NCI-H69 (cell line): Measurements from ENCODE around the gene MYO5A.
"Not testable (repeated sequence)": the region's sequence is repeated elsewhere in the genome, so short reads cannot be mapped to it uniquely, and the experiment has no call there.

Source experiments
- DNase-seq: peaks from one replicate; lab custom pipeline; 2025; lab: John Stamatoyannopoulos, UW

Gene MYO5A

DNA sequence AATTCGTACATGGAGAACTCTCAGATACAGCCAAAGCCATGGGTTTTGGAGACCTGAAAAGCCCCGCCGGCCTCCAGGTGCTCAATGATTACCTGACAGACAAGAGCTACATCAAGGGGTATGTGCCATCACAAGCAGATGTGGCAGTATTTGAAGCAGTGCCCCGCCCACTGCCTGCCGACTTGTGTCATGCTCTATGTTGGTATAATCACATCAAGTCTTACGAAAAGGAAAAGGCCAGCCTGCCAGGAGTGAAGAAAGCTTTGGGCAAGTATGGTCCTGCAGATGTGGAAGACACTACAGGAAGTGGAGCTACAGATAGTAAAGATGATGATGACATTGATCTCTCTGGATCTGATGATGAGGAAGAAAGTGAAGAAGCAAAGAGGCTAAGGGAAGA, 23.5 kb downstream of the MYO5A start:
- no peak for DNase-seq

DNA sequence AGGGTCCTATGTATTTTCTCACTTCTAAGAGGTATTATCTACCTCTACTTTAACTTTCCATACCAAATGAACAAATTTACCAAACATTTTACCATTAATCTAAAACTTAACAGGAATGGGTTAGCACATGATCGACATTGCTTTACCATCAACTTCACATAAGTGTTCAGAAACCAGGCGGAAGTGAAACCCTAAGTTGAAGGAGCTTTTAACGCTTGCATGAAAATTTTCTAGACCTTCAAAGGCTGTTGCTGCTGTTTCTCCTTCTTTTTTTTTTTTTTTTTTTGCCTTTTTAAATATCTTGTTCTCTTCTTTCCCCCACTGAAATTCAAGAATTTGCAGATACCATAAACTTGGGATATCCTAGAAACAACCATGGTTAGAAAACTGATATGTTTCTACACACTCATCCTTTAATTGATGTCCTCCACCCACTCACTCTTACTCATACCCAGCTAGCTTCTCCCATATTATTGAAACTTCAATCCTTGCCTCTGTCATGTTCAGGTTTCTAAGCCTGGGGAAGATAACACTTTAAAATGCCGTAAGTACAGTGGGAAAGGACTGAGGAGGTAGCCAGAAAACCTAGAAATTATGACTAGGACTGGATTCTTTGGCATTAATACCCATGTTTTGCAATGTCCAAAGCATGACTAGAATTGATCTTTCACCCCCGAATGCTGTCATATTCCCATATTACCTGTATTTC, 24.7 kb downstream of the MYO5A start:
- no peak for DNase-seq

- DNase-seq, result no peak
Measured at GRCh38 chr15:52502608-52503007, 26.1 kb downstream of the MYO5A start.

GRCh38 chr15:52499506-52499905, 29.2 kb downstream of the MYO5A start:
- no peak for DNase-seq

- no peak for DNase-seq
Measured at GRCh38 chr15:52498706-52499105, 30.0 kb downstream of the MYO5A start.

DNA sequence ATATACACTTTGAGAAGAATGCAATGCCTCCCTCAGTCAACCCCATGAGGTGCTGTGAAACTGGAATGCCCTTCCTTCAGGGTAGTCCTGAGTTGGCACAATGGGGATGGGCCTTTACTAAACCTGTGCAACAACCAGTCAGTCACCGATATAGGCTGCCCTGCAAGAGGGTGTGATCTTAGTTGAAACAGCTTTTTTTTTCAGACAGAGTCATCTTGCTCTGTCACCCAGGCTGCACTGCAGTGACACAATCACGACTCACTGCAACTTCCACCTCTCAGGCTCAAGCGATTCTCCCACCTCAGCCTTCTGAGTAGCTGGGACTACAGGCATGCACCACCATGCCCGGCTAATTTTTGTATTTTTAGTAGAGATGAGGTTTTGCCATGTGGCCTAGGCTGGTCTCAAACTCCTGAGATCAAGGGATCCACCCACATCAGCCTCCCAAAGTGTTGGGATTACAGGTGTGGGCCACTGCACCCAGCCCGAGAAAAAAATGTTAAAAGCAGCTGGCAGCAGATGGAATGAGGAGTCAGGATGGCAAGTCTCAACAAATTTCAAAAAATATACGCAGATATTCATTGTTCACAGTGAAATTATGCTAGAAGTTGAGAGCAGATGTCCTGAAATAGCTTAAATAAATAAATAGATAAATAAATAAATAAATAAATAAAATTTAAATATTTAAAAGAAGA, 31.8 kb downstream of the MYO5A start:
- DNase-seq, result no peak

DNA sequence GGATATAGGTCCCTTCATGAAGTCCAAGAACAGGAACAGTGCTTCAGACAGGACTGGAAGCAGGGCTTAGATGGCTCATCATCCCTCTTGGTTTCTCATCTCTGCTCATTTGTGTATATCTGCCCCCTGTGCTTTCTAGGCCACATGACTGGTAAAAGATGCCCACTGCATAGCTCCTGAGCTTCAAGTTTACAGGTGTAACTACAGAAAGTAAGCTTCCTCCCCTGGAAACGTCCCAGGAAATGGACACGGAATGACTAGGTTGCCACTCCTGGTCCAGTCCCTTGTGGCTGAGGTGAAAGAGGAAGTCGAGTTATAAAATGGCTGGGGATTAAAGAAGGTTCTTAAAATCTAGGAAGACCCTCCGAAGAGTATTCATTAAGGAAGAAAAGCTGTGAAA, 32.5 kb downstream of the MYO5A start:
- no peak for DNase-seq

DNA sequence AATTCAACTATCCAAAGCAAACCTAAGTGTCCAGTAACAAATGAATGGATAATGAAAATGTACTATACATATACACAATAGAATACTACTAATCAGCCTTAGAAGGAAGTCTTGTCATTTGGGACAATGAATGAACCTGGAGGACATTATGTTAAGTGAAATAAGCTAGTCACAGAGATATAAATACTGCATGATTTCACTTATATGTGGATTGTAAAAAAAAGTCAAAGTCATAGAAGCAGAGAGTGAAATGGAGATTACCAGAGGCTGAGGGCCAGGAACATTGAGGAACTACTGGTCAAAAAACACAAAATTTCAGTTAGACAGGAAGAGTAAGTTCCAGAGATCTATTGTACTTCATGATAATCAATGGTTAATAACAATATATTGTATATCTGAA, 33.6 kb downstream of the MYO5A start:
- DNase-seq, result no peak

DNA sequence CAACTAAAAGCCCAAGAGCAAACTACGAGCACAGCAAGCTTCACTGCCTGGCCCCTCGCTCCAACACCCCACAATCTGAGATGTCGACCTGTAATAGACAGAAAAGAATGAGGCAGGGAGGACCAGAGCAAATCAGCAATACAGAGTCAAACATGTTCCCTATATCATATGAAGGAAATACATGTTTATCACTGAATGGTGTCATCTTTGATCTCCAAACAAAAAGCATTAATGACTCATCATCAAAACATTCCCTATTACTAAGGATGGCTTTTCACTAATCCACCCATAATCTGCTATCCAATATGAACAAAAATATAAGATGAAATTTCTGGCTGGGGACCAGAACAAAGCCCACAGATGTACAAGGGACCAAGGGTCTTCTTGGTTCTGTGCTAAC, 34.7 kb downstream of the MYO5A start:
- no peak for DNase-seq

- DNase-seq, result no peak
Measured at GRCh38 chr15:52492132-52492531, 36.5 kb downstream of the MYO5A start.

- DNase-seq, result no peak
Measured at GRCh38 chr15:52491472-52491871, 37.2 kb downstream of the MYO5A start.

DNA sequence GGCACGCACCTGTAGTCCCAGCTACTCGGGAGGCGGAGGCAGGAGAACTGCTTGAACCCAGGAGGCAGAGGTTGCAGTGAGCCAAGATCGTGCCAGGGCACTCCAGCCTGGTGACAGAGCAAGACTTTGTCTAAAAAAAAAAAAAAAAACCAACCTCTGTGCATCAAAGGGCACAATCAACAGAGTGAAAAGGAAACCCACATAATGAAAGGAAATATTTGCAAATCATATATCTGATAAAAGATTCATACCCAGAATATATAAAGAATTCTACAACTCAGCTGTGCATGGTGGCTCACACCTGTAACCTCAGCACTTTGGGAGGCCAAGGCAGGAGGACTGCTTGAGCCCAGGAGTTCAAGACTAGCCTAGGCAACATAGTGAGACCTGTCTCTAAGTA, 39.2 kb downstream of the MYO5A start:
- not testable (repeated sequence) for DNase-seq

- DNase-seq, result no peak
Measured at GRCh38 chr15:52488830-52489229, 39.9 kb downstream of the MYO5A start.

- DNase-seq, result no peak
Measured at GRCh38 chr15:52486003-52486996, 42.4 kb downstream of the MYO5A start.

- no peak for DNase-seq
Measured at GRCh38 chr15:52485290-52485689, 43.4 kb downstream of the MYO5A start.

DNA sequence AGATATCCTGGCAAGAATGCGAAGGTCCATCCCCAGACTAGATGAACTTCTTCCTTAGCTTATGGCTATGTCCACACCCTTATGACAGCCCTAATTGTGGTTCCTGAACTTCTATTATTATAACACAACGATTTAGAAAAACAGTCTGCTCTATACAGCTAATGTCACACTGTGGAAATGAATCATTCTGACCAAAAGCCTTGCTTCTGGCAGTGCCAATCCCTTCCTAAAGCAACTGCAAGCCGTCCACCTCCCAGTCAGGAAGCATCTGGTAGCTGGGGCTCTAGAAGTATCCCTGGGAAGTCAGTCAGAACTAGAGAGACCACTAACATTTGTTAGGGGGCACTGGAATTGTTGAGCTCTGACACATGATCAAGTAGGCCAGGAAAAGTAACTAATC, 45.0 kb downstream of the MYO5A start:
- no peak for DNase-seq

DNA sequence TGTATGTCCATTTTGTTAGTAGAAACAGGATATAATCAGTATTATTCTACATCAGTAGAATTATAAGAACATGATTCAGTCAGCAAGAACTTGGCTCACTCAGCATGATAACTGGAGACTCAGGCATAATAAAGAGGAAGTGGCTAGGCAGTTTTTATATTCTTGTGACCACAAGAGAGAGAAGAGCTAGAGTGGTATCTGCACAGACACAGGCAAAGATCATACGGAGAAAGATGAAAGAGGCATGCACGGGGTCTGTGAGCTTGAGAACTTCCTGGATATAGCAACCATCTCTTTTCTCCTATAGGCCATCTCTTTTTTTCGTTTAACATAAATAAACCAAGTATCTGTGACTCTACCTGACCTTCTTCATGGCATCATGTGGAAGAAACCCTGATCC, 46.8 kb downstream of the MYO5A start:
- no peak for DNase-seq

DNA sequence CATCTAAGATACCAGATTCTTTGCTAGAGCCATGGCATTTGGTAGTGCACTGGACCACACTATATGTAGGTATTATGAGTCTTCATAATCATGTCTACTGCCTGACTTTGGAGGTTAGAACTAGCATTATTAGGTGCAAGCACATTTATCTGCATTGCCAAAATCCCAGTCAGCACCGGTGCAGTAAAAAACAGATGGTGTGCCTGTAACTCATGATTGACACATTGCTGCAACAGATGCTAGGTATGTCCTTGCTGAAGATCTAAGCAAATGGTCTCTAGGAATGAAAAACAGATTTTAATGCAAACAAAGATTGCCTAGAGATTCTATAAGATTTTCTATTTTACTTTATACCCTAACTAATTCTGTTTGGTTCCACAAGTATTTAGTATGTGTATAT, 47.7 kb downstream of the MYO5A start:
- DNase-seq, result no peak

DNA sequence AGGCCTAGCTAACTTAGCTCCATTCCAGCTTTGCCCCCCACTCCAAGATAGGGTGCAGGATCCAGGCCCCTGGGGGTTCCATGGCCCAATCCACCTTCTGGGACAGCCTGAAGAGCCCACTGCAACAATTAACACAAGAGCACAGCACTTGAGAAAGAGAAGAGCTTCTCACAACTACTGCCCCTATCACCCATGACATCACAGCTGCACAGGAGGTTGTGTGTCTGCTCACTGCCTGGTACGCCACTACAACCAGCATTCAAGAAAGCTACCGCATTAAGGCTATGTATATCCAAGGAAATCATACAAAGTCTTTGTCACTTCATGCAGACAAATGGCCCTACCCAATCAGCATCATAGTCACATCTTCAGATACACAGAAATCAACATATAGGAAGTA, 62.0 kb downstream of the MYO5A start:
- no peak for DNase-seq

GRCh38 chr15:52466134-52466701, 62.5 kb downstream of the MYO5A start:
- no peak for DNase-seq

GRCh38 chr15:52464478-52464877, 64.2 kb downstream of the MYO5A start:
- no peak for DNase-seq

- no peak for DNase-seq
Measured at GRCh38 chr15:52464040-52464439, 64.6 kb downstream of the MYO5A start.
